ENCODE data around the gene CDH13.

Gene CDH13

DNA sequence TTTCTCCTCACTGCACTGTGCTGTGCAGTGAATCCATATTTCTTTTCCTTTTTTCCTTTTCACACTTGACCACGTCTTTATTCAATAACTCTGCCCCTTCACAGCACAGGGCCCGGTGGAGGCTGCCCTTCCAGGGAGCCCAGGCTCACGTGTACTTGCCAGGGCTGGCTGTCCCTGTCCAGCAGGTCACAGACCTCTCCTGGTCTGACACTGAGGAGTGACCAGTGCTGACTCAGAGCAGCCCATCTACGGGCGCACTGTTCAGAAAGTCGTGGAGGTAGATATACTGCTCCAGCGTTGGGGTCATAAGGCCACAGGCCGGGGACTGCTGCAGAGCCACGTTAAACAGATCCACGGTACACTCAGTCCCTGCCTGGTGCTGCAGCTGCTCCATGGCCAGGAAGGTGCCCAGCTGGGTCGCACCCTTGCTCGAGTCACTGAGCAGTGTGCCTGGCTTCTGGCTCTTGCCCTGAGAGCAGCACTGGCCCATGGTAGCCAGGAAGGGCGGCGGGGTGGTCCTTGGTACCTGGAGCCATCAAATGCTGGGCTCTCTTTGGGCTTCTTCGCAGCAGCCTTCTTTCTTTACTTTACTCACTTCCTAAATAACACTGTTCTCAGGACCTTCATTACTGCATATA lies 531.7 kb downstream of the CDH13 start:
- TF ChIP-seq, protein P1, sequence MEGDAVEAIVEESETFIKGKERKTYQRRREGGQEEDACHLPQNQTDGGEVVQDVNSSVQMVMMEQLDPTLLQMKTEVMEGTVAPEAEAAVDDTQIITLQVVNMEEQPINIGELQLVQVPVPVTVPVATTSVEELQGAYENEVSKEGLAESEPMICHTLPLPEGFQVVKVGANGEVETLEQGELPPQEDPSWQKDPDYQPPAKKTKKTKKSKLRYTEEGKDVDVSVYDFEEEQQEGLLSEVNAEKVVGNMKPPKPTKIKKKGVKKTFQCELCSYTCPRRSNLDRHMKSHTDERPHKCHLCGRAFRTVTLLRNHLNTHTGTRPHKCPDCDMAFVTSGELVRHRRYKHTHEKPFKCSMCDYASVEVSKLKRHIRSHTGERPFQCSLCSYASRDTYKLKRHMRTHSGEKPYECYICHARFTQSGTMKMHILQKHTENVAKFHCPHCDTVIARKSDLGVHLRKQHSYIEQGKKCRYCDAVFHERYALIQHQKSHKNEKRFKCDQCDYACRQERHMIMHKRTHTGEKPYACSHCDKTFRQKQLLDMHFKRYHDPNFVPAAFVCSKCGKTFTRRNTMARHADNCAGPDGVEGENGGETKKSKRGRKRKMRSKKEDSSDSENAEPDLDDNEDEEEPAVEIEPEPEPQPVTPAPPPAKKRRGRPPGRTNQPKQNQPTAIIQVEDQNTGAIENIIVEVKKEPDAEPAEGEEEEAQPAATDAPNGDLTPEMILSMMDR (IDR thresholded peaks at IDR 0.05; ENCODE audit: insufficient read depth, low read length, poor library complexity, severe bottlenecking) = no peak
- no peaks in the 10 kb centered on the region for H3K27me3 ChIP-seq (replicated peaks; ENCODE audit: control insufficient read depth, insufficient read depth, low read length)
- DNase-seq (ENCODE audit: extremely low read depth, insufficient read length) = no peak
- no peak overlapping the region for H3K4me3 ChIP-seq (replicated peaks; ENCODE audit: low read depth, low read length)
- no peaks in the 10 kb centered on the region for H3K36me3 ChIP-seq (ENCODE audit: control insufficient read depth, insufficient read depth, low read length)

- TF ChIP-seq, protein P1 (IDR thresholded peaks at IDR 0.05; ENCODE audit: insufficient read depth, low read length, poor library complexity, severe bottlenecking) = no peak
- H3K4me3 ChIP-seq (replicated peaks; ENCODE audit: low read depth, low read length) = no peak overlapping the region
- H3K36me3 ChIP-seq (ENCODE audit: control insufficient read depth, insufficient read depth, low read length) = no peaks in the 10 kb centered on the region
- H3K27me3 ChIP-seq (replicated peaks; ENCODE audit: control insufficient read depth, insufficient read depth, low read length) = no peaks in the 10 kb centered on the region
- DNase-seq (ENCODE audit: extremely low read depth, insufficient read length) = no peak
Observed at GRCh38 chr16:83159049-83159448, 532.3 kb downstream of the CDH13 start.

DNA sequence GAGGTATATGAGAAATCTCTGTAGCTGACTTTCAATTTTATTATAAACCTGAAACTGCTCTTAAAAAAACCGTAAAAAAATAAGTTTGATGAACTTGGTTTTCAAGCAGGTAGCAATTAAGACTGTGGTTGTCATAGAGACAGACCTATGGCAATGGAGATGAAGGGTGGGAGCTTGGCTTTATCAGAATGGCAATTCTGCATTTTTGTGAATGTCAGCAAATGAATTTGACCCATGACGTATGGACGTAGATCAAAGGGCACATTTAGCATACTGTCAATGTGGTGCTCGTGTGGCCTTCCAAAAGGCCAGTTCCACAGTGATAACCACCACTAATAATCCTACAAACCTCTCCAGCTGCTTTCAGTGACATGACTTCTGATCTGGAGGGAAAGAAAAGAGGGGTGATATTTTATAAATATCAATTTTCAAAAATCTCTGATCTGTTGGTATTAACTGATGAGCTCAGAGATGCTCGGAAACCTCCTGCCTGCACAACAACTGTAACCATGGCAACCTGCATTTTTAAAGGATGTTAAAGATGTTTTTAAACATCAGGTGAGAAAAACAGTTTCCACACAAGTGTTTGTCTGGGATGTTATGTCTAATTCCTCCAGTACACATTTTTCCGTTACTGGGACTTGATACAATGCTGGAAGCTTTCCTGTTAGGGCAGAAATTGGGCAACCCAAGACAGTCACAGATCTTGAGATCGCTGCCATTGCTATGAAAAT lies 533.7 kb downstream of the CDH13 start:
- Histone ChIP-seq H3K36me3 (ENCODE audit: control insufficient read depth, insufficient read depth, low read length) (no peaks in the 10 kb centered on the region), H3K4me3 (replicated peaks; ENCODE audit: low read depth, low read length) (no peak overlapping the region), H3K27me3 (replicated peaks; ENCODE audit: control insufficient read depth, insufficient read depth, low read length) (no peaks in the 10 kb centered on the region)
- DNase-seq (ENCODE audit: extremely low read depth, insufficient read length) = no peak
- TF ChIP-seq, protein P1 (IDR thresholded peaks at IDR 0.05; ENCODE audit: insufficient read depth, low read length, poor library complexity, severe bottlenecking) = no peak

DNA sequence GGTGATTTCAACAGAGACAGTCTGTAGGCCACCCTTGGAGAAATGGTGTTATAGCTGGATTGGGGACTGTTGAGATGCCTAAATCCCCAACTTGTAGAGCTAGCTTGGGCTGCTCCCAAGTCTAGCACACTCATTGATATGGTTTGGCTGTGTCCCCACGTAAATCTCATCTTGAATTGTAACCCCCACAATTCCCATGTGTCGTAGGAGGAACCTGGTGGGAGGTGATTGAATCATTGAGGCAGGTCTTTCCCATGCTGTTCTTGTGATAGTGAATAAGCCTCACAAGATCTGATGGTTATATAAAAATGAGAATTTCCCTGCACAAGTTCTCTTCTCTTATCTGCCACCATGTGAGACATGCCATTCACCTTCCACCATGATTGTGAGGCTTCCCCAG lies 536.0 kb downstream of the CDH13 start:
- no peaks in the 10 kb centered on the region for H3K36me3 ChIP-seq (ENCODE audit: control insufficient read depth, insufficient read depth, low read length)
- no peak for DNase-seq (ENCODE audit: extremely low read depth, insufficient read length)
- H3K4me3 ChIP-seq (replicated peaks; ENCODE audit: low read depth, low read length) = no peak overlapping the region
- TF ChIP-seq, protein P1 (IDR thresholded peaks at IDR 0.05; ENCODE audit: insufficient read depth, low read length, poor library complexity, severe bottlenecking) = no peak
- no peaks in the 10 kb centered on the region for H3K27me3 ChIP-seq (replicated peaks; ENCODE audit: control insufficient read depth, insufficient read depth, low read length)

- H3K4me3 ChIP-seq (replicated peaks; ENCODE audit: low read depth, low read length) = no peak overlapping the region
- no peaks in the 10 kb centered on the region for H3K36me3 ChIP-seq (ENCODE audit: control insufficient read depth, insufficient read depth, low read length)
- no peak for DNase-seq (ENCODE audit: extremely low read depth, insufficient read length)
- no peaks in the 10 kb centered on the region for H3K27me3 ChIP-seq (replicated peaks; ENCODE audit: control insufficient read depth, insufficient read depth, low read length)
- TF ChIP-seq, protein P1 (IDR thresholded peaks at IDR 0.05; ENCODE audit: insufficient read depth, low read length, poor library complexity, severe bottlenecking) = no peak
Observed at GRCh38 chr16:83164816-83165215, 538.0 kb downstream of the CDH13 start.
